Stimulated activated CD4-positive, alpha-beta T cell treated with anti-CD3 and anti-CD28 coated beads, Interleukin-4, amount 100 ng/mL, for 48 hours (primary cell): Measurements from ENCODE around the gene RPL10.
"Not testable (repeated sequence)": the region's sequence is repeated elsewhere in the genome, so short reads cannot be mapped to it uniquely, and the experiment has no call there.

Source experiments
- DNase-seq, 2 donors: peaks; one replicate each; pipeline ENCODE4 v3.0.0-alpha.2; 2020; ENCODE audit warnings: low read depth in 2 of 2

RPL10 gene

GRCh38 chrX:154378059-154378798 lies 19.9 kb upstream of the RPL10 start:
- DNase-seq: no peak

GRCh38 chrX:154378799-154379568 lies 19.2 kb upstream of the RPL10 start, which contains the start of gene EMD:
EMD (plus strand) TSS chrX:154379295; CDS start chrX:154379485, 190 bp downstream.
- peak; percentile 90 to 93 for DNase-seq

GRCh38 chrX:154379569-154379951 lies 18.6 kb upstream of the RPL10 start:
- no peak for DNase-seq

GRCh38 chrX:154380153-154380552 lies 18.0 kb upstream of the RPL10 start:
- DNase-seq: no peak

- no peak for DNase-seq
These were observed 17.4 kb upstream of the RPL10 start for GRCh38 chrX:154380787-154381186.

- no peak for DNase-seq
These were observed 16.9 kb upstream of the RPL10 start for GRCh38 chrX:154381271-154381670.

GRCh38 chrX:154382483-154383069 lies 15.6 kb upstream of the RPL10 start:
- DNase-seq: no peak

GRCh38 chrX:154383359-154384283 lies 14.6 kb upstream of the RPL10 start:
- DNase-seq: no peak

GRCh38 chrX:154384284-154384892 lies 13.8 kb upstream of the RPL10 start:
- DNase-seq: no peak

GRCh38 chrX:154388094-154388493 lies 10.1 kb upstream of the RPL10 start:
- DNase-seq: not testable (repeated sequence)

- not testable (repeated sequence) for DNase-seq
These were observed 9.5 kb upstream of the RPL10 start for GRCh38 chrX:154388649-154389048.

GRCh38 chrX:154389812-154390747 lies 8.1 kb upstream of the RPL10 start:
- DNase-seq: not testable (repeated sequence)

GRCh38 chrX:154396363-154396762 lies 1.8 kb upstream of the RPL10 start:
- not testable (repeated sequence) for DNase-seq

GRCh38 chrX:154396973-154397887 lies 947 bp upstream of the RPL10 start:
- DNase-seq: peak; percentile 49 to 63

GRCh38 chrX:154398668-154399526 lies 720 bp downstream of the RPL10 start:
- peak; percentile 61 to 69 for DNase-seq

GRCh38 chrX:154399527-154400368 lies 1.6 kb downstream of the RPL10 start:
- peak in 1 of 2 donors; percentile 11 for DNase-seq

GRCh38 chrX:154400369-154400817 lies 2.2 kb downstream of the RPL10 start:
- DNase-seq: not testable (repeated sequence)
